Transverse colon (tissue), 4 donors: ENCODE measurements around the gene CNTN4. TPM values are rescaled to one million over a fixed set of nuclear protein-coding genes. Genes with fewer than 3 reads are reported as not detected.

Source experiments
- DNase-seq: peaks from one replicate; pipeline ENCODE4 v3.0.0-alpha.2; 2019
- H3K27ac ChIP-seq, 4 donors: fragments of 200-600 bp; sonication (generic); 2 replicates each; pipeline ENCODE4 v1.5.1; 2016 to 2018; ENCODE audit warnings: inconsistent platforms in 4 of 4
- H3K27me3 ChIP-seq: fragments of 200-600 bp; sonication (generic); 2 replicates; pipeline ENCODE4 v1.5.1; 2017; ENCODE audit warnings: inconsistent platforms
- H3K36me3 ChIP-seq, 4 donors: fragments of 200-600 bp; sonication (generic); 2 replicates each; pipeline ENCODE4 v1.5.1; 2017 to 2019; ENCODE audit warnings: inconsistent platforms in 4 of 4
- H3K4me1 ChIP-seq, 4 donors: fragments of 200-600 bp; sonication (generic); 2 replicates each; pipeline ENCODE4 v1.5.1; 2017 to 2020; ENCODE audit warnings: inconsistent platforms in 4 of 4
- H3K4me3 ChIP-seq, 4 donors: fragments of 200-600 bp; sonication (generic); 1 replicate in 1 of 4; 2 replicates in 3 of 4; pipeline versions ENCODE4 v1.5.1 to v1.6.1; 2017 to 2019; ENCODE audit warnings: inconsistent platforms in 4 of 4
- H3K9me3 ChIP-seq, 2 donors: fragments of 200-600 bp; sonication (generic); 2 replicates each; pipeline ENCODE4 v1.5.1; 2017 to 2019; ENCODE audit warnings: inconsistent platforms in 2 of 2
- CTCF ChIP-seq, 5 experiments: fragments of 200-600 bp in 3 of 5; fragments of 450-650 bp in 2 of 5; sonication (generic) in 3 of 5; IDR thresholded peaks; 1 replicate in 2 of 5; 2 replicates in 3 of 5; pipeline ENCODE4 v1.5.1; 2016 to 2017; ENCODE audit warnings: antibody characterized with exemption in 5 of 5, inconsistent platforms in 3 of 5, mild to moderate bottlenecking in 2 of 5, moderate library complexity in 1 of 5
- EP300 ChIP-seq: sonication (generic); formaldehyde crosslinking; IDR thresholded peaks from one replicate; pipeline ENCODE4 v1.6.1; 2017; ENCODE audit warnings: antibody characterized with exemption, low read depth
- POLR2A ChIP-seq: fragments of 450-650 bp; IDR thresholded peaks from one replicate; pipeline ENCODE4 v1.6.1; 2016; ENCODE audit warnings: antibody characterized with exemption, mild to moderate bottlenecking, moderate library complexity
- POLR2AphosphoS5 ChIP-seq, 3 donors: sonication (generic); formaldehyde crosslinking; IDR thresholded peaks; one replicate each; pipeline ENCODE4 v1.6.1; 2016; ENCODE audit warnings: antibody characterized with exemption in 3 of 3
- WGBS, 2 donors: methylation state at CpG; one replicate each; pipeline ENCODE4 v1.1.5; 2018; ENCODE audit warnings: low coverage in 1 of 2; 5-methylcytosine and 5-hydroxymethylcytosine counted together
- in situ Hi-C, 4 donors: fragments of 200-750 bp; cut with MboI; loops; one replicate each; pipeline versions ENCODE4 v1.15.0 to v1.15.1; 2017; ENCODE audit warnings: low sequenced_read_pairs in 3 of 4, low pct_ligation_motif_present in 1 of 4, low pct_unique_long_range_greater_than_20kb in 1 of 4
- intact Hi-C: fragments of 100-400 bp; cut with DNase I; formaldehyde crosslinking; loops from one replicate; pipeline ENCODE4 v1.15.1; 2023; ENCODE audit warnings: low total_unique reads
- total RNA-seq, 4 donors: library from RNA; depleted of rRNA; stranded (reverse); fragments of >200 nt; gene quantifications; one replicate each; pipeline ENCODE4 v1.1.0, GENCODE V29; 2016

The CNTN4 gene
- total RNA-seq, 4 donors from 2014 or later: 17.6 to 49.0 (median 17.8) TPM

GRCh38 chr3:3081381-3082233 lies 982.9 kb downstream of the CNTN4 start:
- in situ Hi-C loops (no loop called here), intact Hi-C loops (no loop called here)
- TF ChIP-seq CTCF (IDR thresholded peaks at IDR 0.05) (no peak), POLR2AphosphoS5 (IDR thresholded peaks at IDR 0.05) (no peak), EP300 (no peak), POLR2A (no peak)

GRCh38 chr3:3082234-3082924 lies 983.7 kb downstream of the CNTN4 start:
- H3K4me1 ChIP-seq: no peaks in the 10 kb centered on the region
- H3K36me3 ChIP-seq: no peaks in the 10 kb centered on the region
- H3K27me3 ChIP-seq: no peaks in the 10 kb centered on the region
- H3K4me3 ChIP-seq: no peak overlapping the region
- intact Hi-C loops (no loop called here), in situ Hi-C loops (no loop called here)
- 63 to 78% methylated on average over 1 to 2 of the region's 2 CpGs for WGBS, 2 donors
- no peak overlapping the region for H3K27ac ChIP-seq
- TF ChIP-seq POLR2AphosphoS5 (IDR thresholded peaks at IDR 0.05) (no peak), POLR2A (no peak), EP300 (no peak), CTCF (IDR thresholded peaks at IDR 0.05) (no peak)
- DNase-seq: no peak
- H3K9me3 ChIP-seq: no peaks in the 10 kb centered on the region

More at GRCh38 chr3:3081381-3082233, 982.9 kb downstream of the CNTN4 start:
- no peaks in the 10 kb centered on the region for H3K9me3 ChIP-seq
- WGBS, 2 donors: 70 to 84% methylated on average over 6 to 9 of the region's 9 CpGs
- no peaks in the 10 kb centered on the region for H3K4me1 ChIP-seq
- no peak for DNase-seq
- no peak overlapping the region for H3K4me3 ChIP-seq
- no peaks in the 10 kb centered on the region for H3K36me3 ChIP-seq
- H3K27ac ChIP-seq: no peak overlapping the region
- no peaks in the 10 kb centered on the region for H3K27me3 ChIP-seq

- 80% methylated on average over 3 of the region's 3 CpGs; no CpG with 5 or more reads in 1 of the 2 donors for WGBS, 2 donors
- H3K27me3 ChIP-seq: no peaks in the 10 kb centered on the region
- no peak overlapping the region for H3K4me3 ChIP-seq
- in situ Hi-C loops: no loop called here
- DNase-seq: no peak
- H3K27ac ChIP-seq: no peak overlapping the region
- H3K4me1 ChIP-seq: no peaks in the 10 kb centered on the region
- TF ChIP-seq POLR2AphosphoS5 (IDR thresholded peaks at IDR 0.05) (no peak), EP300 (no peak), CTCF (IDR thresholded peaks at IDR 0.05) (no peak), POLR2A (no peak)
- intact Hi-C loops: no loop called here
- H3K9me3 ChIP-seq: no peaks in the 10 kb centered on the region
- H3K36me3 ChIP-seq: no peaks in the 10 kb centered on the region
Observed at GRCh38 chr3:3084890-3085289, 986.2 kb downstream of the CNTN4 start.

GRCh38 chr3:3085782-3086181 lies 987.1 kb downstream of the CNTN4 start:
- no peak for TF ChIP-seq EP300
- no peak for TF ChIP-seq CTCF (IDR thresholded peaks at IDR 0.05)
- TF ChIP-seq POLR2AphosphoS5 (IDR thresholded peaks at IDR 0.05): no peak
- no peak for TF ChIP-seq POLR2A
- no peak for DNase-seq
- no peaks in the 10 kb centered on the region for H3K27me3 ChIP-seq
- no peak overlapping the region for H3K27ac ChIP-seq
- intact Hi-C loops: no loop called here
- H3K36me3 ChIP-seq: no peaks in the 10 kb centered on the region
- no peaks in the 10 kb centered on the region for H3K9me3 ChIP-seq
- WGBS, 2 donors: 58 to 80% methylated on average over 2 to 6 of the region's 6 CpGs
- no peaks in the 10 kb centered on the region for H3K4me1 ChIP-seq
- in situ Hi-C loops: no loop called here
- no peak overlapping the region for H3K4me3 ChIP-seq
